ENCODE data around the gene INTS6.

The INTS6 gene

GRCh38 chr13:51346397-51346796 lies 106.4 kb downstream of the INTS6 start:
- no peak for DNase-seq

GRCh38 chr13:51343475-51343874 lies 109.4 kb downstream of the INTS6 start:
- DNase-seq = no peak

GRCh38 chr13:51342706-51343105 lies 110.1 kb downstream of the INTS6 start:
- DNase-seq = no peak

- no peak for DNase-seq
These were observed 111.0 kb downstream of the INTS6 start for GRCh38 chr13:51341791-51342190.

GRCh38 chr13:51341232-51341631 lies 111.6 kb downstream of the INTS6 start:
- no peak for DNase-seq

- DNase-seq = no peak
These were observed 112.7 kb downstream of the INTS6 start for GRCh38 chr13:51339952-51340732.

- DNase-seq = no peak
These were observed 113.5 kb downstream of the INTS6 start, which contains the start of gene SERPINE3 for GRCh38 chr13:51339354-51339753. Gene SERPINE3, plus strand, starts transcription at chr13:51339691. Its CDS starts 1,401 bp downstream, at chr13:51341092.

GRCh38 chr13:51336746-51337145 lies 116.1 kb downstream of the INTS6 start:
- DNase-seq = no peak

GRCh38 chr13:51333826-51334225 lies 119.0 kb downstream of the INTS6 start:
- no peak for DNase-seq

- DNase-seq = no peak
These were observed 119.4 kb downstream of the INTS6 start for GRCh38 chr13:51333421-51333820.

GRCh38 chr13:51332566-51333361 lies 120.1 kb downstream of the INTS6 start:
- DNase-seq = no peak

GRCh38 chr13:51331354-51331861 lies 121.4 kb downstream of the INTS6 start:
- no peak for DNase-seq

GRCh38 chr13:51330791-51331190 lies 122.0 kb downstream of the INTS6 start:
- DNase-seq = peak in 10 of 56 donors; percentile 16 to 56 (median 43)

GRCh38 chr13:51329606-51330005 lies 123.2 kb downstream of the INTS6 start:
- DNase-seq = no peak

GRCh38 chr13:51328488-51328887 lies 124.3 kb downstream of the INTS6 start:
- DNase-seq = no peak

- no peak for DNase-seq
These were observed 124.9 kb downstream of the INTS6 start for GRCh38 chr13:51327961-51328360.

- no peak for DNase-seq
These were observed 126.1 kb downstream of the INTS6 start for GRCh38 chr13:51326777-51327176.

- DNase-seq = peak in 5 of 56 donors; percentile 8 to 46 (median 19)
These were observed 127.0 kb downstream of the INTS6 start for GRCh38 chr13:51325837-51326236.

GRCh38 chr13:51324714-51325420 lies 128.0 kb downstream of the INTS6 start:
- peak in 41 of 56 donors; percentile 14 to 82 (median 48) for DNase-seq

- DNase-seq = peak in 1 of 56 donors; percentile 5
These were observed 128.9 kb downstream of the INTS6 start for GRCh38 chr13:51323824-51324511.

- no peak for DNase-seq
These were observed 130.0 kb downstream of the INTS6 start for GRCh38 chr13:51322826-51323225.

All from nucleus accumbens (tissue), 56 donors.